Activated CD8-positive, alpha-beta memory T cell treated with anti-CD3 and anti-CD28 coated beads, Interleukin-2, amount 10 ng/mL, durations not matched to agents 7 days and 5 days (primary cell): ENCODE measurements around the gene SH3TC1. TPM values are rescaled to one million over a fixed set of nuclear protein-coding genes. Genes with fewer than 3 reads are reported as not detected.

Source experiments
- ATAC-seq: fragments of 150-1000 bp; cut with Tn5 transposase; one replicate; pipeline ENCODE4 v1.10.0; 2021; ENCODE audit warnings: moderate library complexity
- CTCF ChIA-PET: fragments of 350-600 bp; sonication (Branson Sonifier 250); formaldehyde crosslinking; loops from one replicate; lab custom pipeline; 2021; ENCODE audit warnings: antibody characterized with exemption; lab: Charles Lee
- DNase-seq: peaks from one replicate; pipeline ENCODE4 v3.0.0-alpha.2; 2020
- H3K27ac Mint-ChIP-seq: one replicate; pipeline ENCODE4 v1.8.0; 2021; ENCODE audit warnings: mild to moderate bottlenecking, mixed read lengths
- H3K27me3 Mint-ChIP-seq: one replicate; pipeline ENCODE4 v1.8.0; 2021; ENCODE audit warnings: mixed read lengths
- H3K36me3 Mint-ChIP-seq: one replicate; pipeline ENCODE4 v1.8.0; 2021; ENCODE audit warnings: mild to moderate bottlenecking, mixed read lengths
- H3K4me1 Mint-ChIP-seq: one replicate; pipeline ENCODE4 v1.8.0; 2021; ENCODE audit warnings: mixed read lengths
- H3K4me3 Mint-ChIP-seq: one replicate; pipeline ENCODE4 v1.8.0; 2021; ENCODE audit warnings: mild to moderate bottlenecking, moderate library complexity, mixed read lengths
- H3K9me3 Mint-ChIP-seq: one replicate; pipeline ENCODE4 v1.8.0; 2022; ENCODE audit warnings: low read depth, mixed read lengths
- total RNA-seq, 2 experiments: library from RNA; stranded (reverse); gene quantifications; one replicate each; pipeline ENCODE4 v1.2.3, GENCODE V29; 2021

Gene SH3TC1
- 10 to 100 TPM in 1 of 2 experiments, 1 to 10 TPM in 1; 6.0 to 10.7 TPM for total RNA-seq

DNA sequence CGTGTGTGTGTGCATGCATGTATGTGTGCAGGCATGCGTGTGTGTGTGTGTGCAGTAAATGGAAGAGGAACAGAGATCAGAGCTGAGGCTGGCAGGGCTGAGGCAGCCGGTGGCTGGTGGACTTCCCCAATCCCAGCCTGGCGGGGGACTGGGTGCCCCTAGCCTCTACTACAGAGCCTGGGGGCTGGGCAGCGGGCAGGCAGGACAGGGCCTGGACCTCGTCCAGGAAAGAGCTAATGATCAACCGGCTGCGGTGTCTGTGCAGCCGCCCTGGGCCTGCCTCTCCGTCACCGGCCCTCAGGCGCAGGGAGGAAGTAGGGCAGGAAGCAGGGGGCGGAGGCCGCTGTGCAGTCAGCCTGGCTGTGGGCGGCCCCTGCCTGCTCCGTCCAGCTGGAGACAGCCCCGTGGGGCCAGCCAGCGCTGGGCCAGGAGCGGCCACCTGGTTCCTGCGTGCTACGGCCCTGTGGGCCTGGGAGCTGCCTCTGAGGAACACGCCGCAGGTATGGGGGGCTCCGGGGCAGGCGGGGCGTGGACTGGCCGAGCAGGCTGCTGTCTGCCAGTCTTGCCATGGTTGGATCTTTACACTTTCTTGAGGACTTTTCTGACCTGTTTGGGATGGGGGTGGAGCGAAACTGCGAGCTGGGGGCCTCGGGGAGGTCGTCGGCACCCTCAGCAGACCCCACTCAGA, at the start of gene SH3TC1:
TSS of gene SH3TC1 (plus strand) at position 385 of the 688 bp plus-strand sequence. CDS start 5,905 bp downstream, outside the sequence.
- Mint-ChIP-seq H3K36me3 (no peaks in the 10 kb centered on the region), H3K4me3 (peak within 1 kb of the TSS; percentile 75), H3K27me3 (peaks cover 5% of the 10 kb centered on the region), H3K27ac (peak within 1 kb of the TSS; percentile 84), H3K9me3 (no peaks in the 10 kb centered on the region), H3K4me1 (peaks cover 31% of the 10 kb centered on the region)
- CTCF ChIA-PET: interaction anchor here (0.9 to 3.7 kb wide), 6 partner anchors 10 to 43 kb away, joined by 3 to 20 read pairs (median 3); no protein-coding TSS in a partner anchor
- peak; percentile 81 for DNase-seq
- ATAC-seq: peak; percentile 98

DNA sequence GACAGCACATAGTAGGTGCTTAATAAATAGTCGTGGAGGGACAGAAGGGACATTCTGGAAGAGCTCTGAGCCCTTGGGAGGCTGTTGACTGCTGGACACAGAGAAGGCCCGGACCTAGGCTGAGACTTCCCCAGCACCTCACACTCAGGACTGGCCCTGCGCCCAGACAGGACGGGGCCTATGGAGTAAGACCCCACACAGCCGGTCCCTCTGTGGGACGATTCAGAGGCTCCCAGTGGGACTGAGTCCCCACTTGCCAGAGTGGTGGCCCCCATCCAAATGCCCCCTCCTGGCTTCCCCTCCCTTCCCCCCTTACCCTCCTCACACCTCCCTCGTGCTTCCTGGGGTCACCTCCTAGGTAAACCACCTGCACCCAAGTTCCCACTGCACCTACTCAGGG, 49.4 kb upstream of the SH3TC1 start:
- no peaks in the 10 kb centered on the region for H3K4me1 Mint-ChIP-seq
- CTCF ChIA-PET: no interaction called here
- DNase-seq: no peak
- H3K36me3 Mint-ChIP-seq: no peaks in the 10 kb centered on the region
- peaks cover 3% of the 10 kb centered on the region for H3K27me3 Mint-ChIP-seq
- H3K4me3 Mint-ChIP-seq: no peak overlapping the region
- ATAC-seq: no peak
- no peak overlapping the region for H3K27ac Mint-ChIP-seq
- no peaks in the 10 kb centered on the region for H3K9me3 Mint-ChIP-seq

DNA sequence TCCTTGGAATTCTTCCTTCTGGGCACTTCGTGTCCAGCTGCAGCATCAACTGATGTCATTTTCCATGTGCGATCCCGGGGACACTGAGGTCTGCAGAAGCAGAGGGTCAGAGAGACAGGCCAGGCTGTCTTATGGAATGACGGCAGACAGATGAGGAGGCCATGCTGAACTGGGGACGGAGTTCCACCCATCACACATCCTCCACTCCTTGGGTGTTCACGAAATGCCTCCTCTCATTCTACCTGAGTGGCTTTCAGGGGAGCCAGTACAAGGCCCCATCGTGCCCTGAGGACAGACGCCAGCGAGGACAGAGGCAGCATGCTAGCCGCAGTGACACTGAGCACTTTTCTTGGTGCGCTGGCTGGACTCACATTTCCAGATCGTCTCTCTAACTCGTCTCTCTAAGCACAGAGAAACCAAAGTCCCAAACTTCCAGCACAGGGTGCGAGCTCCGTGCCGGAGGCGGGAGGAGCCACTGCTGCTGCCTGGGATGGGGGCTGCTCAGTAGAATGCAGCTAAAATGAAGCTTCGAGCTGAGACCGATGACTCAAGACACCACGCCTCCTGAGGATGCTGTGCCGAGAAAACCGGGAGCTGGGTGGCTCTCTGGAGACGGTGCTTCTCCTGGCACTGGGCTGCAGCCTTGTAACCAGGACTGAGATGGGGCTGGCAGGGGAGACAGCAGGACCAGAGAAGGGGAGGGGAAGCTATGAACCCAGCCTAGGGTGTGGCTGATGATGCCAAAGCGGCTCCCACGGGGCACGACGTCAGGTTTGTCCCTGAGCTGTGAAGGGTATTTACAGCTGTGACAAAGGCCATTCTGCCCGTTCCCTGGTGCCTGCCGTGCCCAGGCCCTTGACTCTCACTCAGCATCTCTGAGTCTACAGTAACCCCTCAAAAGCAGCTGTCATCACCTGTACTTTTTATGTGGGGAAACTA, 48.7 kb upstream of the SH3TC1 start:
- H3K4me1 Mint-ChIP-seq: no peaks in the 10 kb centered on the region
- H3K27me3 Mint-ChIP-seq: peaks cover 3% of the 10 kb centered on the region
- H3K27ac Mint-ChIP-seq: no peak overlapping the region
- H3K9me3 Mint-ChIP-seq: no peaks in the 10 kb centered on the region
- CTCF ChIA-PET: no interaction called here
- DNase-seq (no peak), ATAC-seq (no peak)
- H3K36me3 Mint-ChIP-seq: no peaks in the 10 kb centered on the region
- no peak overlapping the region for H3K4me3 Mint-ChIP-seq

DNA sequence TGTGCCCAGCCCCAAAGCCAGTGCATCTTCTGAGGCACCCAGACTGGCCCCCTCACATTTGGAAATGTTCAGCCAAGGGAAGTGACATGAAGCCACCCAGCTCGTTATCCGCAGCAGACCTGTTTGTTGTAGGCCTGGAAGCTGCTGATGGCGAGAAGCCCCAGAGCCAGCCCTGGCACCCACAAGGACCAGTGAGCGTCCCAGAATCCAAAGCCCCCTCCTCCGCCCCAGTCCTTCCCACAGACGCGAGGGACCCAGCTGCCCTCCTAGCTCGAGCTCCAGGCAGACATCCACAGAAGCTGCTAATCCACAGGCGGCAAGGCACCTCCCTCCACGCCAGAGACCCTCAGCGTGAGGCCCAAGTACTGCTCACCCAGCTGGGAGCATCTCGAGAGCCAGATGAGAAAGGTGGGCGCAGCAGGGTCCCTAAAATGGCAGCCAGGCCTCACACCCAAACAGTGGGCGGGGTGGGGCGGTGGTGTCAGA, 47.9 kb upstream of the SH3TC1 start:
- no peak for DNase-seq
- CTCF ChIA-PET: no interaction called here

DNA sequence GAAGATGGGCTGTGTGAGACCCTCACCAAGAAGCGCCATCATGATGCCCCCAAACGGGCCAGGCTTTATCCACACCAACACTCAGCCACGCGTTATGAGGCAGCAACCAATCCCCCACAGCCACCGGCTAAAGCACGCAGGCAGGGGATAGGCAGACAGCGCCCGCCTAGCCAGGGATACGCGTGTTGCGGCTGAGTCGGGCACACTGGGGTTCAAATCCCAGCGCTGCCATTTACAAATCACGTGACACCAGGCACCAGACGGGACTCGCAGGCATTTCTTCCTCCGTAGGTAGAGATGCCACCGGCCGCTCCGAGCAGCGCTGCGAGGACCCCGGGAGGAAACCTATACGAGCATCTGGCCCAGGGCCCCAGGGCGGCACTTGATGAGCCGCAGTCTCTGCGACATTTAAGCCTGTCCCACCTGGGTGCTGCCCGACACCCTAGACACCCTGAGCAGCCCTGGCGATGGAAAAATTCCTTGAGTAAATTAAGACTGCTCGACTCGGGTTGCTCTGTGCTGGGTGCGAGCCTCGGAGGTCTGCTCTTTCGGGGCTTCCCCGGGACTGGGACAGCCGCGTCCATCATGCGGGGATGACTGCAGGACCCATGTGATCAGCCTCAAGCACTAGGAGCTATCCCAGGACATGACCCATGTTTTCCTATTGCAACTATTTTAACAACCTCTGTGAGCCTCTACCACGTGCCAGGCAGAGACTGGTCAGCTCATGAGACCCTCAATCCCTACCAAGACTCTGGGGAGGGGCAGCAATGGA, 46.8 kb upstream of the SH3TC1 start:
- H3K36me3 Mint-ChIP-seq: no peaks in the 10 kb centered on the region
- no peak overlapping the region for H3K4me3 Mint-ChIP-seq
- H3K27me3 Mint-ChIP-seq: peaks cover 4% of the 10 kb centered on the region
- no peak for DNase-seq
- CTCF ChIA-PET: no interaction called here
- ATAC-seq: no peak
- no peak overlapping the region for H3K27ac Mint-ChIP-seq
- H3K4me1 Mint-ChIP-seq: no peaks in the 10 kb centered on the region
- no peaks in the 10 kb centered on the region for H3K9me3 Mint-ChIP-seq

More for the DNA sequence above, 47.9 kb upstream of the SH3TC1 start:
- Mint-ChIP-seq H3K4me3 (no peak overlapping the region), H3K4me1 (no peaks in the 10 kb centered on the region), H3K9me3 (no peaks in the 10 kb centered on the region), H3K27ac (no peak overlapping the region), H3K36me3 (no peaks in the 10 kb centered on the region), H3K27me3 (no peaks in the 10 kb centered on the region)
- no peak for ATAC-seq

DNA sequence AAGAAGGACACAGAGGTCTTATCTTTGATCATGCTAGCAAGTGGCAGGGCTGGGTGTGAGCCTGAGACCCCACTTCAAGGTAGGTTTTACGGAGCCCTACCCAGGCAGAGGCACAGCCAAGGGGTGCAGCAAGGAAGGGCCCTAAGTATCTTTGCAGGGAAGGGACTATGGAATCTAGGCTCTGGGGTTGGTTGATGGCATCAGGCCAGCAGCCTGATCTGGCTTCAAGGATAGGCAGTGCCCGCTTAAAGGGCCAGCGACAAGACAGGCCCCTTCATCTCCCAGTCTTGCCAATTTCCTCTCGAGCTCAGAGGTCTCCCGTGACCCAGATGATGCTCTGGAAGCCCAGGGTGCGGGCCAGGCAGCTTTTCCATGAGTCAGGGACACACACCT, 46.2 kb upstream of the SH3TC1 start:
- H3K27me3 Mint-ChIP-seq: peaks cover 9% of the 10 kb centered on the region

DNA sequence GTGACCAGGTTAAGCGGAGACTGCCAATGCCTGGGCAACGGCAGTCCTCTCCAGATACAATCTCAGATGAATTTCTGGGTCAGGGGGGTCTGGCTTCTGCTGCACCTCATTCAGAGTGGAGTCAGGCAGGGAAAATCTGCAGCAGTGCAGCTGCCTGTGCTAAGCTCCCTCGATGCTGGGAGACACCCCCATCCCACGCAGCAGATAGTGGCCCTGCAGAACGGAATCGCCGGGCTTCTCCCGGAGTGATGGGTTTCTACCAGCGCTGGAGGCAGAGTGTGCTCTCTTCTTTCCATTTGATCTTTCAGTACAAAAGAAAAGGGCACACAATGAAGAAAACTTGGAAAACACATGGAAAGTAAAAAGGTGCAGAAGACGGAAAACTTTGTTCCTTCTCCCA, 45.6 kb upstream of the SH3TC1 start:
- no peak overlapping the region for H3K4me3 Mint-ChIP-seq
- H3K27me3 Mint-ChIP-seq: peaks cover 9% of the 10 kb centered on the region
- H3K4me1 Mint-ChIP-seq: no peaks in the 10 kb centered on the region
- DNase-seq (no peak), ATAC-seq (no peak)
- H3K36me3 Mint-ChIP-seq: no peaks in the 10 kb centered on the region
- CTCF ChIA-PET: no interaction called here
- no peak overlapping the region for H3K27ac Mint-ChIP-seq
- H3K9me3 Mint-ChIP-seq: no peaks in the 10 kb centered on the region

More for the DNA sequence above, 46.2 kb upstream of the SH3TC1 start:
- no peak overlapping the region for H3K4me3 Mint-ChIP-seq
- DNase-seq: no peak
- no peak overlapping the region for H3K27ac Mint-ChIP-seq
- no peaks in the 10 kb centered on the region for H3K4me1 Mint-ChIP-seq
- no peak for ATAC-seq
- no peaks in the 10 kb centered on the region for H3K36me3 Mint-ChIP-seq
- CTCF ChIA-PET: no interaction called here
- no peaks in the 10 kb centered on the region for H3K9me3 Mint-ChIP-seq

DNA sequence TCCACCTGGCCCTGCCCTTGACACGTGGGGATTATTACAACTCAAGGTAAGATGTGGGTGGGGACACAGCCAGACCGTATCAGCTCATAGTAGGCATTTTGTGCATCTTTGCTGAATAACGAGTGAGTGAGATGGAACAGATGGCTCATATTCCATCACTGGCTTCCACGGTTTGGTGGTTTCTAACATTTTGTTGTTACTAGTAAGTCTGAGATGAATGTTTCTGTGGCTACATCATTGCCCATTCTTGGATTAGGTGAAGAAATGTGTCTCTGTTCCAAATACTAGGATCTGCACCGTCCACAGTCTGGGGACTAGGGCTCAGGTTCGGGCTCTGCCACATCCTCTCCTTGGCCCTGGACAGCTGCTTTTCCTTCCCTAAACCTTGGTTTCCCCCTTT, 44.0 kb upstream of the SH3TC1 start:
- ATAC-seq (no peak), DNase-seq (no peak)
- CTCF ChIA-PET: interaction anchor here (1.4 kb wide), 1 partner anchor 353 kb away, joined by 3 read pairs; no protein-coding TSS in a partner anchor
- no peaks in the 10 kb centered on the region for H3K9me3 Mint-ChIP-seq
- peaks cover 16% of the 10 kb centered on the region for H3K27me3 Mint-ChIP-seq
- no peaks in the 10 kb centered on the region for H3K36me3 Mint-ChIP-seq
- H3K27ac Mint-ChIP-seq: no peak overlapping the region
- no peak overlapping the region for H3K4me3 Mint-ChIP-seq
- H3K4me1 Mint-ChIP-seq: peaks cover 9% of the 10 kb centered on the region

DNA sequence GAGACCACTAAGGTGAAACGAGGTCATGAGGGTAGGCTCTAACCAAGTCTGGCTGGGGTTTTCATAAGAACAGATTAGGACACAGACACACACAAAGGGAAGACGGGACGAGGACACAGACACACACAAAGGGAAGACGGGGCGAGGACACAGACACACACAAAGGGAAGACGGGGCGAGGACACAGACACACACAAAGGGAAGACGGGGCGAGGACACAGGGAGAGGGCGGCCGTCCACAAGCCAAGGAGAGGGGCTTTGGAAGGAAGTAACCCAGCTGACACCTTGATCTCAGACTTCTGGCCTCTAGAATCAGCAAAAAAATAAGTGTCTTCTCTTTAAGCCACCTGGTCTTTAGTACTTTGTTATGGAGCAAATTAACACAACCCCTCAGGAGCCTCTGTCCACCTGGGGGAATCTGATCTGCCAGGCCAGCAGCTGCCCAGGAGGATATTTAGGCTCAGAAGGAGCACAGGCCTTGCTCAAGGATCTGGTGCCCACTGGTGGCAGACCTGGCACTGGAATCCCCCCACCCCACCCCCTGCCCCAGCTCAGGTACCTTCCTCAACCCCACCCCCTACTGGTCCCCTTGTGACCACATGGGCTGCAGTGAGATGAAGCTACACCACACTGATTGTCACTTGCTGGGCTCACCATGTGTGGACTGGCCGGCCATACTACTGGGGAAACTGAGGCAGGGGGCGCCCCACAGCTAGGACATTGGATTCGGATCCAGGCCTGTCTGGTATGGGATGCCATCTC, 43.2 kb upstream of the SH3TC1 start:
- H3K9me3 Mint-ChIP-seq: no peaks in the 10 kb centered on the region
- peaks cover 11% of the 10 kb centered on the region for H3K4me1 Mint-ChIP-seq
- no peak overlapping the region for H3K27ac Mint-ChIP-seq
- CTCF ChIA-PET: interaction anchor here (0.7 to 1.4 kb wide), 2 partner anchors 21 to 353 kb away, joined by 3 read pairs; no protein-coding TSS in a partner anchor
- H3K27me3 Mint-ChIP-seq: peaks cover 18% of the 10 kb centered on the region
- DNase-seq: no peak
- H3K4me3 Mint-ChIP-seq: no peak overlapping the region
- ATAC-seq: no peak
- no peaks in the 10 kb centered on the region for H3K36me3 Mint-ChIP-seq

DNA sequence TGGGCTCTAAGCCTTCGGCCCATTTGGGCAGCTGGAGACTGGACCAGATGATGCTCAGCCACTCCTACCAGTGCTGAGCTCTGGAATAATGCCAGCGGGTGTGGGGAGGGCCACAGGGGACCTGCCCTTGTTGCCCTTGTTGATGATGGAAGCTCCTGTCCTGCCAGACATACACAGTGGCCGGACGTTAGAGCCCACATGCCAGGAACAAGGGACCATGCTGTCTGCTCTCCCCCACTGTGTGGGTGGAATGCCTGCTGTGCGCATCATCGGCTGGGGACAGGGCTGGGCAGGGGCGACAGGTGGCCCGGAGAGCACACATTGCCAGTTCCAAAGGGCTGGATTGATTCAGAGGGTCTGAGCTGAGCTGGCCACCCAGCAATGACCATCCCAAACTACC, 42.5 kb upstream of the SH3TC1 start:
- Mint-ChIP-seq H3K27me3 (peaks cover 18% of the 10 kb centered on the region), H3K27ac (no peak overlapping the region), H3K9me3 (no peaks in the 10 kb centered on the region), H3K36me3 (no peaks in the 10 kb centered on the region), H3K4me3 (no peak overlapping the region), H3K4me1 (peaks cover 11% of the 10 kb centered on the region)
- no peak for ATAC-seq
- CTCF ChIA-PET: interaction anchor here (1.4 kb wide), 1 partner anchor 354 kb away, joined by 3 read pairs; no protein-coding TSS in a partner anchor
- DNase-seq: no peak

DNA sequence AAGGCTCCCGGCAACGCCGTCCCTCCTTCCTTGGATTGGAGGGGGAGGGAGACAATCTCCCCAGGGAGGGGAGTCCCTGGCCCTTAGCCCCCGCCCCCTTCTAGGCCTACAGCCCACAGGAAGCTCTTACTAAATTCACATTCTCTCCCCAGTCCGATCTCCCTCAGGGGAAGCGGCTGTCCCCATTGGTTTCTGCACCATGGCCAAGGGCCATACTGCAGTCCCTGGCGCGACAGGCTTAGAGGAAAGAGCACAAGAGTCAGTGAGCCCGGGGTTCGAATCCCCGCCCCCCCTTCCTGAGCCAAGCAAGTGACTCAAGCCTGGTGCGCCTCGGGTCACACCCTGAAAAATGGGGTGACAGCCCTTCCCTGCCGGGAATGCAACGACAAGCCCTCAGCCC, 41.6 kb upstream of the SH3TC1 start:
- no peak overlapping the region for H3K27ac Mint-ChIP-seq
- peaks cover 11% of the 10 kb centered on the region for H3K4me1 Mint-ChIP-seq
- no peaks in the 10 kb centered on the region for H3K9me3 Mint-ChIP-seq
- H3K4me3 Mint-ChIP-seq: no peak overlapping the region
- no peaks in the 10 kb centered on the region for H3K36me3 Mint-ChIP-seq
- DNase-seq: no peak
- H3K27me3 Mint-ChIP-seq: peaks cover 18% of the 10 kb centered on the region
- CTCF ChIA-PET: interaction anchor here (1.2 kb wide), 1 partner anchor 85 kb away, joined by 3 read pairs; no protein-coding TSS in a partner anchor
- ATAC-seq: no peak
